Body of pancreas (tissue), 4 donors: ENCODE data around the gene RAD54L. TPM values are rescaled to one million over a fixed set of nuclear protein-coding genes. Genes with fewer than 3 reads are reported as not detected.

Experiments used
- ATAC-seq: fragments of 150-250 bp; one replicate; pipeline ENCODE4 v1.9.1; 2016
- DNase-seq, 4 donors: peaks; one replicate each; pipeline ENCODE4 v3.0.0-alpha.2; 2019
- H3K27ac ChIP-seq, 4 donors: fragments of 200-600 bp; sonication (generic); 1 replicate in 3 of 4; 2 replicates in 1 of 4; pipeline versions ENCODE4 v1.5.1 to v1.6.1; 2016 to 2019; ENCODE audit warnings: mild to moderate bottlenecking in 1 of 4, mixed read lengths in 1 of 4, moderate library complexity in 1 of 4
- H3K27me3 ChIP-seq, 2 donors: fragments of 200-600 bp; sonication (generic); one replicate each; pipeline ENCODE4 v1.6.0; 2016; ENCODE audit warnings: mild to moderate bottlenecking in 1 of 2
- H3K36me3 ChIP-seq, 2 donors: fragments of 200-600 bp; sonication (generic); replicated peaks in 1 of 2; 2 replicates each; pipeline ENCODE4 v1.5.1; 2016; ENCODE audit warnings: low read depth in 2 of 2; ENCODE audit not compliant: insufficient read depth in 1 of 2
- H3K4me1 ChIP-seq: fragments of 200-600 bp; sonication (generic); one replicate; pipeline ENCODE4 v1.6.0; 2016
- H3K4me3 ChIP-seq, 2 donors: fragments of 200-600 bp; sonication (generic); 1 replicate in 1 of 2; 2 replicates in 1 of 2; pipeline ENCODE4 v1.5.1; 2016 to 2019
- H3K9me3 ChIP-seq, 3 donors: fragments of 200-600 bp; sonication (generic); 1 replicate in 2 of 3; 2 replicates in 1 of 3; pipeline ENCODE4 v1.5.1; 2016
- POLR2A ChIP-seq, 3 donors: fragments of 450-650 bp; IDR thresholded peaks; one replicate each; pipeline ENCODE4 v1.6.1; 2016; ENCODE audit warnings: antibody characterized with exemption in 3 of 3, mild to moderate bottlenecking in 2 of 3
- WGBS, 2 donors: methylation state at CpG; one replicate each; pipeline ENCODE4 v1.1.5; 2017; 5-methylcytosine and 5-hydroxymethylcytosine counted together
- intact Hi-C: fragments of 100-400 bp; cut with DNase I; formaldehyde crosslinking; loops from one replicate; pipeline ENCODE4 v1.15.1; 2023
- total RNA-seq, 2 donors: library from RNA; depleted of rRNA; stranded (reverse); fragments of >200 nt; gene quantifications; one replicate each; pipeline ENCODE4 v1.1.0, GENCODE V29; 2016
- TF ChIP-seq, protein P1 (sequence below), 7 experiments: fragments of 450-650 bp in 4 of 7; fragments of 200-600 bp in 3 of 7; sonication (generic) in 3 of 7; IDR thresholded peaks; one replicate each; pipeline ENCODE4 v1.5.1; 2016 to 2019; ENCODE audit warnings: antibody characterized with exemption in 7 of 7

The RAD54L gene
- total RNA-seq, 2 donors from 2014 or later: under 0.01 TPM; not detected in 1

DNA sequence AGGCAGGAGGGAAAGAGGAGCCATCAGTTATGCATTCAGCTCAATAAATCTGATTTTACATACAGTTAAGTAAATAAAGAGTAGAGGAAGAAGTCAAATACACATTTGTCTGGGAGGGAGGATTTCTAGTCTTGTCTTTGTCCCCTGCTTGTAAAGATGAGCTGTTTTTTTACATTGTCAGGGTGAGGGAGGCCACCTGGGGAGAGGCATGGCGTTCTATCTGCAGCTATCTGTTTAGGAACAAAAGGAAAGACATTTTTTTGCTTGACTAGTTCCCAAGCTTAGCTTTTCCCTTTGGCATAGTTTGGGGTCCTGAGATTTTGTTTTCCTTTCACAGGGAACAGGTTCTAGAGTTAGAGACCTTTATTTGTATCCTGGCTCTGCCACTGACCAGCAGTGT lies 14.9 kb downstream of the RAD54L start:
- DNase-seq (no peak), ATAC-seq (no peak)
- Histone ChIP-seq H3K4me1 (no peaks in the 10 kb centered on the region), H3K36me3 (no peaks in the 10 kb centered on the region), H3K27me3 (no peaks in the 10 kb centered on the region), H3K4me3 (no peak overlapping the region), H3K9me3 (no peaks in the 10 kb centered on the region), H3K27ac (no peak overlapping the region)
- TF ChIP-seq, protein P1, sequence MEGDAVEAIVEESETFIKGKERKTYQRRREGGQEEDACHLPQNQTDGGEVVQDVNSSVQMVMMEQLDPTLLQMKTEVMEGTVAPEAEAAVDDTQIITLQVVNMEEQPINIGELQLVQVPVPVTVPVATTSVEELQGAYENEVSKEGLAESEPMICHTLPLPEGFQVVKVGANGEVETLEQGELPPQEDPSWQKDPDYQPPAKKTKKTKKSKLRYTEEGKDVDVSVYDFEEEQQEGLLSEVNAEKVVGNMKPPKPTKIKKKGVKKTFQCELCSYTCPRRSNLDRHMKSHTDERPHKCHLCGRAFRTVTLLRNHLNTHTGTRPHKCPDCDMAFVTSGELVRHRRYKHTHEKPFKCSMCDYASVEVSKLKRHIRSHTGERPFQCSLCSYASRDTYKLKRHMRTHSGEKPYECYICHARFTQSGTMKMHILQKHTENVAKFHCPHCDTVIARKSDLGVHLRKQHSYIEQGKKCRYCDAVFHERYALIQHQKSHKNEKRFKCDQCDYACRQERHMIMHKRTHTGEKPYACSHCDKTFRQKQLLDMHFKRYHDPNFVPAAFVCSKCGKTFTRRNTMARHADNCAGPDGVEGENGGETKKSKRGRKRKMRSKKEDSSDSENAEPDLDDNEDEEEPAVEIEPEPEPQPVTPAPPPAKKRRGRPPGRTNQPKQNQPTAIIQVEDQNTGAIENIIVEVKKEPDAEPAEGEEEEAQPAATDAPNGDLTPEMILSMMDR (IDR thresholded peaks at IDR 0.05): no peak
- no peak for TF ChIP-seq POLR2A (IDR thresholded peaks at IDR 0.05)
- WGBS, 2 donors: 91 to 100% methylated on average over 1 of the region's 1 CpG
- intact Hi-C loops: no loop called here

DNA sequence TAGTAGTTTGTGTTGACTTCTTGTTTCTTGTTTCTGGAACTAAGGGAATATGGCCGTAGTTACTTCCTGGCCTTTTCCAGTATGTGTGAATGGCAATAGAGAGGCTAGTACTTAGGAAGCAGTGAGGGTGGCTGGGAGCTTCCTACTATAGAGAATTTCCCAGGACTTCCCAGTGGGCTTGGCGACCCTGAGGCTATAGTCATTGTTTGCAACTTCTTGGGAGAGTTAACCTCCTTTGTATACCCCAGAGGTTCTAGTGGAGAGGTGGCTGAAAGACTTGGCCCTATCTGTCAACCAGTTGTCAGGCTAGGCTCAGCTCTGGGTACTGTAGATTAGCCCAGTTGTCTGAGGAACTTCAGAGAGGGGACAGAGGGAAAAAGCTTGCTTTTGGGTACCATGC lies 15.6 kb downstream of the RAD54L start:
- TF ChIP-seq POLR2A (IDR thresholded peaks at IDR 0.05): no peak
- TF ChIP-seq, protein P1 (IDR thresholded peaks at IDR 0.05): no peak
- no peak for ATAC-seq
- WGBS, 2 donors: 81 to 84% methylated on average over 2 of the region's 2 CpGs
- intact Hi-C loops: no loop called here
- no peaks in the 10 kb centered on the region for H3K9me3 ChIP-seq
- no peak overlapping the region for H3K27ac ChIP-seq
- no peaks in the 10 kb centered on the region for H3K4me1 ChIP-seq
- H3K27me3 ChIP-seq: no peaks in the 10 kb centered on the region
- H3K4me3 ChIP-seq: no peak overlapping the region
- no peak for DNase-seq
- H3K36me3 ChIP-seq: no peaks in the 10 kb centered on the region

DNA sequence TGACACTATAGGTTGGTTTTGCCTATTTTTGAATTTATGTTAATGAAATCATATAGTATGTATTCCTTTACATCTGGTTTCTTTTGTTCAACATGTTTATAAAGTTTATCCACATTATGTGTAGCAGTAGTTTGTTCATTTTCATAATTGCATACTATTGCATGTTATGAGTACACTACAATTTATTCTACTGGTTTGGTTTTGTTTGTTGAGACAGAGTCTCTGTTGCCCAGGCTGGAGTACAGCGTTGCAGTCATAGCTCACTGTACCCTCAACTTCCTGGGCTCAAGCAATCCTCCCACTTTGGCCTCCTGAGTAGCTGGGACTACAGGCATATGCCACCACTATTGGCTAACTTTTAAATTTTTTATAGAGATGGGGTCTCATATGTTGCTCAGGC lies 21.0 kb downstream of the RAD54L start:
- DNase-seq (no peak), ATAC-seq (no peak)
- no peaks in the 10 kb centered on the region for H3K4me1 ChIP-seq
- H3K9me3 ChIP-seq: no peaks in the 10 kb centered on the region
- intact Hi-C loops: no loop called here
- no peak for TF ChIP-seq POLR2A (IDR thresholded peaks at IDR 0.05)
- TF ChIP-seq, protein P1 (IDR thresholded peaks at IDR 0.05): no peak
- H3K27ac ChIP-seq: no peak overlapping the region
- WGBS, 2 donors: 91 to 100% methylated on average over 1 of the region's 1 CpG
- no peaks in the 10 kb centered on the region for H3K36me3 ChIP-seq
- no peak overlapping the region for H3K4me3 ChIP-seq
- no peaks in the 10 kb centered on the region for H3K27me3 ChIP-seq

DNA sequence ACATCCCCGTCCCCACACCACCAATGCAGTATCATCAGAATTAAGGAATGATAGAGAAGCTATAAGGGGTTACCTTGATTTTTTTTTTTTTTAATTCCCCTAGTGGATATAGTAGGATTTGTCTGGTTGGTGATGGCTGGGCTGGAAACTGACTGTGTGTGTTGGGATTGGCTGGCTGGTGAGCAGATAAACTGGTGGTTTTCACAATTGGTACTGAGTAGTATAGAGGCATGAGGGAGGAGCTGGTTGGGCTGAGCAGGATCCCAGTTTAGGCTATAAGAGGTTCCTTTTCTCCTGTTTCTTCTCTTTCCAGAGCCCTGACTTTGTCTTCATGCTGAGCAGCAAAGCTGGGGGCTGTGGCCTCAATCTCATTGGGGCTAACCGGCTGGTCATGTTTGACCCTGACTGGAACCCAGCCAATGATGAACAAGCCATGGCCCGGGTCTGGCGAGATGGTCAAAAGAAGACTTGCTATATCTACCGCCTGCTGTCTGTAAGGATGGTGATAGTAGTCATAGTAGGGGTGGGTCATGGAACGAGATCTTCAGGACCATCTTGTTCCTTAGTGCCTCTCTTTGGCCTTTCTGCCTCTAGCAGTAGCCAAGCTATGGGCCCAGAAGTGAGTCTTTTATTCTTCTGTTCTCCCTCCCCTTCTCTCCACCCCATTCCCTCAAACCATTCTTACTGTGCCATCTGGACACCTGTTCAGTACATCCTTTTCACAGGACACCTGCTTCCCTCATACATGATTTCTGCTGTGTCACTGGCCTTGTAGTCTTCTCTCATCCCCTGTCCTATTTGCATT lies 26.9 kb downstream of the RAD54L start:
- intact Hi-C loops: no loop called here

More for the DNA sequence above, 26.9 kb downstream of the RAD54L start:
- no peak overlapping the region for H3K27ac ChIP-seq
- H3K4me3 ChIP-seq: no peak overlapping the region
- H3K36me3 ChIP-seq: peaks cover 0 to 4% of the 10 kb centered on the region in 2 donors
- no peaks in the 10 kb centered on the region for H3K27me3 ChIP-seq
- no peak for ATAC-seq
- no peak for DNase-seq
- WGBS, 2 donors: 90 to 99% methylated on average over 6 of the region's 6 CpGs
- H3K9me3 ChIP-seq: no peaks in the 10 kb centered on the region
- TF ChIP-seq, protein P1 (IDR thresholded peaks at IDR 0.05): no peak
- no peak for TF ChIP-seq POLR2A (IDR thresholded peaks at IDR 0.05)
- no peaks in the 10 kb centered on the region for H3K4me1 ChIP-seq
